HG02981 (cell line): Measurements from ENCODE around the gene MIX23.
A peak's percentile ranks its signal among the peaks of the same experiment; 100 is the strongest.

Source experiments
- ATAC-seq: cut with Tn5 transposase; IDR thresholded peaks from one replicate; pipeline ENCODE4 v1.9.1; 2021; ENCODE audit warnings: mild to moderate bottlenecking, moderate library complexity; ENCODE audit not compliant: unreplicated experiment

The MIX23 gene

DNA sequence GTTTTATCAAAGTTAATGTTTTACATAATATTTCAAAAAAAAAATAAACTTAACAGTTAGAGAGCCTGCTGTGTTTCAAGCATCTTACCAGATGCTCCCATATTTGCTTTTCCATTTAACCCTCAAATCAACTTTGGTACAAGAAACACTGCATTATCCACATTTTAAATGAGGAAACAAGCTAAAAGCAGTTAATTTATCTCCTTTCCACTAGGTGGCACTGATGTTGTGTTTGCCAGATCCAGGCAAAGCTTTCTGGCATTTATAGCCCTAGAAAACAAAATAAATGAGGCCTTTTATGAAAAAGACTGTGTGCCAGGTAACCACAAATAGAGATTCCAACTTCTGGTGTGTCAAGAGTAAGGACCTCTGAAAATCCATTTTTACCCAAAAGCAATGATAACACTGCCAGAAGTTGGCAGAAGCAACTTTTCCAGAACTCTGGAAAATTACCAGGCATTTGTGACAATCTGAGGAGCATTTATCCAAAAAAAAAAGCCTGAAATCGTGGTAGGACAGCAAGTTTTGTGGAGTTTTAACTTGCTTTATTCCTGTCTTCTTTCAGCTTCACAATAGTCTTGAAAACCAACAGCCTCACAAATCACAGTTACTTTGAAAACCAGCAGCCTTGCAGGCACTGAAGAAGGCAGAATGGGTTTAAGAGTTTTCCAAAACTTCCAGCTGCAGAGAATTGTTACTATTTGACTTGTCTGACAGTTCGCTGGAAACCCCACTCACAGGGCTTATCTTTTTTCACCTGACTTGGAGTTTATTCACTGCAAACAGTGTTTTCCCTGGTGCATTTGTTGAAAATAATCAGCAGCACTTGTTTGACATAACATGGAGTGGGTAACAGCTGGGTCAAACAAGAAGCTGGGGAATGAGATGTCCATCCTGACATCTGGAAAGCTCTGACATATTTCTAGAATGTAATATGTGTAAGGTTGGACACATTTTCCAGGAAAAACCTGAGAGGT, 10.1 kb upstream of the MIX23 start:
- ATAC-seq, result no peak

DNA sequence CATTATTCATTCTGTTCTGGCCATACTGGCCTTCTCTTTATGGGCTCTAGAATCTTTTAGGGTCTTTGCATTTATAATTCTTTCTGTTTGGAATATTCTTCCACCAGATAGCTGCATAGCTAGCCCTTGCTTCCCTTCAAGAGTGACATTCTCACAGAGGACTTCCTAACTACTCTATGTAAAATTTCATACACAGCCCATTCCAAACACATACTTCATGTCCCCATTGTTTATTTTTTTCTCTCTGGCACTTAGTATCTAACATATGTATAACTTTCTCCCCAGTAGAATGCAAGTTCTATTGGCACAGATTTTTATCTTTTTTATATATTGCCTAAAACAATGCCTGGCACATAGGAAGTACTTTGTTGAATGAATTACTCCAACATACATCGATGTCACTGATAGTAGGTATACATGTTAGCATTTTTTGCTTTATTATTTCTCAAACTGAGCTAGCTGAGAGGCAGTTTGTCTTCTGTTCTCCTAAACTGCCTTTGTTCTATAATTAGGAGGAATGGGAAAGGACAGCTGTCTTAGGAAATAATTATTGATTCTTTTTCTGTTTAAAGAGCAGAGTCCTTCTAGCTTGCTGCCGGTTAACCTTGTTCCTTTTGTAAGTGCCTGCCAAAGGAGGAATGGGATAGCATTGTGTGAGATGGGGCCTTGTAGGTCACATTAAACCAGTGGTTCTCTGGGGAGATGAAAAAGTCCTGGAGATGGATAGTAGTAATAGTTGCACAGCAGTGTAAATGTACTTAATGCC, 8.8 kb upstream of the MIX23 start:
- ATAC-seq, result no peak

DNA sequence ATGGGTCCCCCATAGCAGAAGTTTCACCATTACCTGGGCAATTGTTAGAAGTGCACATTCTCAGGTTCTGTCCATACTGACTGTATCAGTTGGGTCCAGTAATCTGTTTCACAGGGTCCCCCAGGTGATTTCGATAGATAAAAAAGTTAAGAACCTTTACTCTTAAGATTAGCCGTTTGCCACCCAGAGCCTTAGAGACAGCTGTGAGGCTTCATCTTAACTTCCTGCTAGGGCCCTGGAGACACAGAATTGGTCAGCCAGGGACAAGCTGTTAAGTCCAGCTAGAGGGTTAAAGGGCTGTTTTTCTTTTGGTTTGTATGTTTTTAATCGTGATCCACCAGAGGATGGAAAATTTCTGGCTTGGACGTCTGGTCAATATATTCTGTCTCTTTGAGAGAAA, 7.6 kb upstream of the MIX23 start:
- no peak for ATAC-seq

DNA sequence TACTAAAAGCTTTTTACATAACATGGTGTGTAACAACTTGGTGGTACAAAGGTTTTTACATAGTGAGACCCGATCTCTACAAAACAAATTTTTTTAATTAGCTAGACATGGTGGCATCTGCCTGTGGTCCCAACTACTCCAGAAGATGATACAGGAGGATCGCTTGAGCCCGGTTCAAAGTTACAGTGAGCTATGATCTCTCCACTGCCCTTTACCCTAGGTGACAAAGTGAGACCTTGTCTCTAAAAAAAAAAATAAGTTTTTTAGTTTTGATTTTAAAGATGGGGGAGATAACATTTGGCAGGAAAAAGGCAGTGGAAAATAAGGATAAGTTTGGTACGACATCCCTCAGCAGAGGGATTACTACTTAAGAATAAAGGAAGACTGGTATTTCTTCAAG, 6.9 kb upstream of the MIX23 start:
- ATAC-seq, result no peak

DNA sequence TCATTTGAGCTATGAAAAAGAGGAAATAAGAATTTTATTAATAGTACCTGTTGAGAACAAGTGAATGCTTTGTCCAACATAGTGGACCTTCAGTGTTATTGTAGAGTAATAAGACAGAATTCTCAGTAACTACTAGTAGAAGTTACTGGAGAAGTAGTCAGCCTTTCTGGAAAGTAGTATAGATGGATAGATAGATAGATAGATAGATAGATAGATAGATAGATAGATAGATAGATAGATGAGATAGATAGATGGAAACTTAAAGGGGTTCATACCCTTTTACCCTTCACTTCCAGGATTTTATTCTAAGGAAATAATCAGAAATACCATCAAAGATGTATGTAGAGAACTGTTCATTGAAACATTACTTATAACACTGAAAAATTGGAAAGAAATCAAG, 6.2 kb upstream of the MIX23 start:
- no peak for ATAC-seq

DNA sequence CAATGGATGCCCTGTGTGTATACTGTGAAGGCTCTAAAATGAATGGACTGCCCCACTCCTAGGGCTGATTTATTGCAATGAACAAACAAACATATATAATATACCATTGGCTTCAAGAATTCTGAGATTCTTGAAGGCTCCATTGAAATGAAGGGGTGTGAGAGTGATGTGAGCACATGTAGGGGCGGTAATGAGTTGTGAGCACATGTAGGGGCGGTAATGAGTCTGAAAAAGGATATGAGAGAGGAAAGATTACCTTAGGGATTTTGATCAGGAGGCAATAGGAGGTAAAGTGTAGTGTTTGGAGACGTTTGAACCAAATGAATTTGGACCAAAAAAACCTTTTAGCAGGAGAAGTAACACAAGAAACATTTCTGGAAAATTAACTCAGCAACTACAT, 4.7 kb upstream of the MIX23 start:
- no peak for ATAC-seq

DNA sequence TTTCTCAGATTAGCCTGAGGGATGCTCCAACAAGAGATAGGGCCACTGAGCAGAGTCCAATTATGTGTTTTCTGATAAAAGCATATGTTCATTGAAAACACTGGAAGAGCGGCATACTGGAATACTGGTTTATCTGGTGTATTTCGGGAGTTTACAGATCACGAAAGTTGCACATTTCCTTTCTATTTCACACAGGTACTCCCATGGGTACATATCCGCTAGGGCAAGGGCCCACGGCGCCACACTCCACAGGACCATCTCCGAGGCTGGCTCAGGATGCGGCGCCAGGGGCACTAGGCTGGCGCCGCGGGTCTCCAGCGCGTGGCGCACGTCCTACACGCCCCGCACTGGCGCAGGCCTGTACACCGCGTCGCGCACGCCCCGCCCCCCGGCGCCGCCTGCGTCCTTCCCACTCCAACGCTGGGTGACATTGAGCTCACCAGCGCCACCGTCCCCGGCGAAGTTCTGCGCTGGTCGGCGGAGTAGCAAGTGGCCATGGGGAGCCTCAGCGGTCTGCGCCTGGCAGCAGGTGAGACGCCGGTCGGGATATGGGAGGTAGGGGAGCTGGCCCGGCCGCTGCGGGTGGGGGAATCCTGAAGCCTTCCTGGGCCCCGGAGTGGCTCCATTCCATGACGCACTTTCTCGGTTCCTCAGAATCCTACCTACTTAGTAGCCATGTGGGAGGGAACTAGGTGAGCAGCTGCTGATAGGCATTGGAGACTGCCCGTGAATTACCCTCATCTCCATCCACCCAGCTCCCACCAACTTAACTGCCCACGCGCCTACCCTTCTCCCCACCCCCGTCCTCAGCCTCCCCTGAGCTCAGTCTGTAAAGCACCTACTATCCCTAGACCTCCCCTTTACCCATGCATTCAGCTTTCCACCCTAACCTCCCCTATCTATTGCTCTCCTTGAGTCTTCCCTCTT, 1.0 kb upstream of the MIX23 start, which contains the start of gene FAM162A:
Gene FAM162A, plus strand, starts transcription at position 412 of the 927 bp plus-strand sequence. Its CDS starts 84 bp downstream, at position 496.
- peak; percentile 94 for ATAC-seq

DNA sequence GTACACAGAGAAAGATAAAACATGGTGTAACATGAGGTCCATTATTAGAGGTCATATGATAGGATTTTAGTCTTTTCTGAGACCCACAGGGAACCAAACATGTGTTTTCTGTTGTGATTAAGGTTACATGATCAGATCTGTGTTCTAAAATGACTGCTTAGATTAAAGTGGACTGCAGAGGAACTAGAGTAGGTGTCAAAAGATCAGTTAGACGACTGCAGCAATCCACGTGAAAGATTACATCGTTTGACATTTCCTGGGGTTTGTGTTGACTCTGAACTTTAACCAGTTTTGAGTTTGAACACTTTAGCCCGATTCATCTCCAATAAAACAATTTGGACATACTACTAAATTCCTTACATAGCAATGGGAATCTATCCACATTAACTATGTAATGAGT, 5.1 kb downstream of the MIX23 start:
- ATAC-seq, result no peak

DNA sequence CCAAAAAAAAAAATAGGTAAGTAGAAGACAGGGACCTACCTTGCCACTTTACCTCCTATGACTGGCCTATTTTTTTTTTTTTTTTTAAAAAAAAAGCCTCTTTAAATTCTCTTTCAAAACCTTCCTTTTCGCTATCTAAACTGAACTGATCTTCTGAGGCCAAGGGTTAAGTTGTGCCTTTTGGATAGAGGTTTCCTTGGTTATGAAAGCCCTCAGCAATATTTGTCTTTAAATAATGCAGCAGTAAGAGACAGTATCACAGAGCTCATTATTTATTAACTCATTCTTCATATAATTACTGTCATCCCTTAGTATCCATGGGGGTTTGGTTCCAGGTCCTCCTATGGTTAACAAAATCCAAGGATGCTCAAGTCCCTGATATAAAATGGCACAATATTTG, 9.0 kb downstream of the MIX23 start:
- ATAC-seq, result no peak

DNA sequence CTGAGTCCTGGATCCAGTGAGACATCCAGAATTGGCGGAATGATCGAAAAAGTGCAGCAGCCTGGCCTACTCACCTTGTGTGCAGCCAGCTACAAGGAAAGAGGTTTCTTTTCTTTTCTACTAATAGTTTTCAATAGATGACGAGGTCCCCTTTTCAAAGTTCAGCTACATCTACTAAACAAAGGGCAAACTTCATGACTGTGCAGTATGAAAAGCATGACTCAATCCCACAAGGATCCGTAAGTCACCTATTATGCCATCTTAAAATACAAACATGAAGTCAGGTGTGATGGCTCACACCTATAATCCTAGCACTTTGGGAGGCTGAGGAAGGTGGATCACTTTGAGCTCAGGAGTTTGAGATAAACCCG, 16.7 kb downstream of the MIX23 start:
- ATAC-seq, result no peak

DNA sequence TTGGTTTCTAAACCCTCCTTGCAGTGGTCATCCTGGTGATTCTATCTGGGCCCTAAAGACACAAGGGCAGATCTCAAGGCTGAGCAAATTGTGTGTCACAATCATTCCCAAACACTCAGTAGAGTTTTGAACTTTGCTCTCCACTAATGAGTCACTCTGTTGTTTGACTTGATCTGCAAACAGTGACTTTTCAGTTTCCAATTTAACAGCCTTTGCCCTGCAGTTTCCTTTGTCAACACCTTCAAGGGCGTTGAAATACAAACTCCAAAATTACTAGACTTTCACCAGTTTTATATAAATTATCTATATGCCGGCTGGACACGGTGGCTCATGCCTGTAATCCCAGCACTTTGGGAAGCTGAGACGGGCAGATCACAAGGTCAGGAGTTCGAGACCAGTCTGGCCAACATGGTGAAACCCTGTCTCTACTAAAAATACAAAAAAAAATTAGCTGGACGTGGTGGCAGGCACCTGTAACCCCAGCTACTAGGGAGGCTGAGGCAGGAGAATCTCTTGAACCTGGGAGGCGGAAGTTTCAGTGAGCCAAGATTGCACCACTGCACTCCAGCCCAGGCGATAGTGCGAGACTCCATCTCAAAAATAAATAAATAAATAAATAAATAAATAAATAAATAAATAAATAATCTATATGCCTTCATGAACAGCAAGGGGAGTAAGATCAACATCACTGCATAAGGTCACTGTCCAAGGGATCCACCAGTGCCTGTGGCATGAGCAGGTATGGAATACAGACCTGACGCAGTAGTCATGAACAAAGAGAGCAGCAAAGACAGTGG, 17.3 kb downstream of the MIX23 start:
- peak; percentile 66 for ATAC-seq

DNA sequence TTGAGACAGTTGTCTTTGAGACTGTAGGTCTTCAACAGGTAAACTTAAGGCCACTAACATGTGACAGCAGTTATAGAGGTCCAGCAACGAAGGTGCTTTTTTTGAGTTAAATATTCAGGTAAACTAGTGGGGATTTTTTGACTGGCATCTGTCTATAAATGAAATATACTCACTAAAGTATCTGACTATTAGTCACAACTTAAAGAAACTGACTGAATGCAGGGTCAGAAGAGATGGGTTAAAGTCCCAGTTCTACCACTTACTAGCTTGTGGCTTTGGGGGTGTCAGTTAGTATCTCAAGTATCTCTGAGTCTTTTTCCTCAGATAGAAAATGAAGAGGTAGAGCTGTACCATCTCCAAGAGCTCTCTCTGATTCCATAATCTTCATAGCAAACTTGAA, 18.0 kb downstream of the MIX23 start:
- ATAC-seq, result peak; percentile 48

DNA sequence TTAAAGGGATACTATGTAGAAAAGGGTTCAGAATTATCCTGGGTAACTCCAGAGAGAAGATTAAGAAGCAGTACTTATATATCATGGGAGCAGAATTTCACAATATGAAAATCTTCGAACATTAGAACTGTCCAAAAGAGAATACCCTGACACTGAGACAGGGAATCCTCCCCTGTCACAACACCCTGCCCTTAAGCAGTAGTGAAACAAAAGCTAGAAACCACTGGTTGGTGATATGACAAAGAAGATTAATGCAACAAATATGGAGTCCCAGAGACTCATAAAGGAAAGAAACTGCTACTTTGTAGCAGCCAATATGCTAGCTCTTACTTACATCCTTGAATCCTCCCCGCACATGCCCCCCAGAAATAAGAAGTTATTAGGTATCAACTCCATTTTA, 18.5 kb downstream of the MIX23 start:
- no peak for ATAC-seq

DNA sequence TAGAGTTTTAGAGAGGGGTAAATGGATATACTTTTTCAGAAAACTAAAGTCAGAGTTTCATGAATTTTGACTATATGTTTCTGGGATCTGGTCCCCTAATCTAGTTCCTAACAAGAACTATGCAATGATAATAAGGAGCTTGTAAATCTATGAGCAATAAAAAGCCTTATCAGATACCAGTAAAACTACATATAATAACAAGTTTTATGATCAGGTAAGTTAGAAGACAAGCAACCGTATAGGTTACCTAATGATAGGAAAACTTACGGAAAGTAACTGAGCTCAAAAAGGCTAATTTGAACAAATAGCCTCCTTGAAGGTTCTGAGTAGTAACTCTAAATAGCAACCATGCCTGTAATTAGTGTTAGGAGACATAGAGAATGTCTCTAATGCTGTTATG, 21.0 kb downstream of the MIX23 start:
- no peak for ATAC-seq

DNA sequence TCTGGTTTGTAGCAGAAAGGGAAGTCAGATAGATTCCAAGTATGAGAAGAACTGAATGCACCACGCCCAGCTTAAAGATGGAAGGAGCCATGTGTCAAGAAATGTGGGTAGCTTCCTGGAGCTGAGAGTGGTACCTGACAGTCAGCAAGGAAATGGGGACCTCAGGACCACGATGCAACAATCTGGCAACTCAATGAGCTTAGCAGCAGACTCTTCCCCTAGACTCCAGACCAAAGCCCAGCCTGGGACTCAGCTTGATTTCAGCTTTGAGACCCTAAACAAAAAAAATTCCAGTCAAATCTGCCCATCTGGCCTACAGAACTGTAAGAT, 24.4 kb downstream of the MIX23 start:
- no peak for ATAC-seq

DNA sequence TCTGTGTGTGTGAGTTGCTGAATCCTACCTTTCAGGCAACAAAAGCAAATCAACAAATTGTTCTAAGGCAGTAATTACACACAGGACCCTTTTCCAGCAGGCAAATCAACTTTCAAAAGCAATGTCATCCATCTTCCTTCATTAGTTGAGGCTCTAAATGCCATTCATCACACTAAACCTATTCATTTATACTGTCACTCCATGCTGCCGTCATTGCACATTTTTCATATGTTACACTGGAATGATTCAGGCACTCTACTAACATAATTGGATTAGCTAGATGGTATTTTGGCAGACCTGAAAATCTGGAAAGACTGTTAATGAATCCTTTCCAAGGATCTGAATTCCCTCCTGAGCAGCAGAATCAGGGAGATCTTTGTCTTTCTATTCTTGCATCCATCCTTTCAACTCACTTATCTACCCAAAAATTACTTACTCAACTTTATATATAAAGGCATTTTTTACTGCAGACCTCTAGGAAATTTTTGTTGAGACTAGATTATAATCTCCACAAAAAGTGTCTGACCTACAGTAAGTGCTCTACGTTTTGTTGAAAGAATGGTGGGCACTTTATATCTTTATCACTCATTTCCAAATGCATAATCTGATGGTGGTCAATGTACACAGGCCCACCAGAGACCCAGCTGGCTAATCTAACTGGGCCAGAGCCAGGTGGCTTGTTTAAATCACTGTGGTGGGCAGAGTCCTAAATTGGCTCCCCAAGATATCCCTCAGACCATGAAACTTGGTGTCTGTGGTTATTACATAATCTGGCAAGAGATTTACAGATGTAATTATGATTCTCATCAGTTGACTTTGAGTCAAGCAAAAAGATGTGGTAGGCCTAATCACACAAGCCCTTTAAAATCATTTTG, 25.0 kb downstream of the MIX23 start:
- ATAC-seq, result no peak

DNA sequence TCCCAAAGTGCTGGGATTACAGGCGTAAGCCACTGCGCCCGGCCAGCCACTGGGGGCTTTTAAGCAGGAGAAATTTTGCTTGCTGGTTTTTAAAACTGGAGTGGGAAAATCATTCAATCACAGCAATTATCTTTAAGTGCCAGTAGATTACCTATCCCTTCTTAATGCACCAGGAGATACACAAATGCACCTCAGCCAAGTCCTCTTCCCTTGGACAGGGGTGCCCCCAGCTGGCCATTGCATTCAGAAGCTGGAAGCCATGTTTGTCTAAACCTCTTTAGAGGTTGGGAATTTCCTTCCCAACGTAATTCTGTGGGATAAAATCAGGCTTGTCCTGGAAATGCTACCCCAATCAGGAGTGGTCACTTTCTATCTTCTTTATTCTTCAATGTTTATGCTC, 26.6 kb downstream of the MIX23 start:
- ATAC-seq, result no peak

DNA sequence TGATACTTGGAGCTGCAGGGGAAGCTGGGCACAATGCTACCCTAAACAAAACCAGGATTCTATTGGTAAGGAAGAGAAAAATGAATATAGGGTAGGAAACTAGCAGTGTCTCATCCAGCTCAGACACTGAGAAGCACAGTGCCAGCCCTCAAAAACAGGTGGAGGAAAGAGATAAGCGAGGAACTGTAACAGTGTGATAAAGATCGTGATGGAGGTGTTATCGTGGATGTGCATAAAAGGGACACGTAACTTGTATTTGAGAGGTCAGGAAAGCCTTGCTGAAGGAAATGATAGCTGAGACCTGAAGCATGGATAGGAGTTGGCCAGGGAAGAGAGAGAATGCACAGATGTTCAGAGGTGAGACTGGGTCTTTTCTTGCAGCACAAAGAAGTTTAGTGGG, 27.4 kb downstream of the MIX23 start:
- no peak for ATAC-seq

DNA sequence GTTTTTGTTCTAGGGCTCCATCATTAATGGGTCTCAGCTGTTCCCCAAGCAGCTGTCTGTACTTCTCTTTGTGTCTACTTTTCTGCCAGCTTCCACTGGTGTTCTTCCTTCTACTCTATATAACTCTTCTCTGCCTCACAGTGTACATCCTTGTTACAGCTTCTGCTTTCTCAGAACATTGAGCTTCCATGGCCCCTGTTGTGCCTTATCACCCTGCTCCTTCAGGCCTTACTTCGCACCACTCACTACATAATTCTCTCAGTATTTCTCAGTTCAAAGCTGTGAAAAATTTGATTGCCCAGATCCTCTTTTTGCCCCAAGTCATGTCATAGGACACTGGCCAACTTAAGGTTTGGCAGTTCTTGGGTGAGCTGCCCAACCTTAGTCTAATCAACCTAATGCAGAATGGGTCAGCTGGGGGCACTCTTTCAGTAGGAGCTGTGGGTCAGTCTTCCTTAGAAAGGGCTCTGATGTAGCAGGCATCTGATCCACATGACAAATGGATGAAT, 29.1 kb downstream of the MIX23 start:
- ATAC-seq, result no peak
